GM19351 (cell line): ENCODE measurements around the gene NTM.

Experiments
- ATAC-seq: cut with Tn5 transposase; IDR thresholded peaks from one replicate; pipeline ENCODE4 v1.9.1; 2021; ENCODE audit warnings: mild to moderate bottlenecking, moderate library complexity; ENCODE audit not compliant: unreplicated experiment

The NTM gene

DNA sequence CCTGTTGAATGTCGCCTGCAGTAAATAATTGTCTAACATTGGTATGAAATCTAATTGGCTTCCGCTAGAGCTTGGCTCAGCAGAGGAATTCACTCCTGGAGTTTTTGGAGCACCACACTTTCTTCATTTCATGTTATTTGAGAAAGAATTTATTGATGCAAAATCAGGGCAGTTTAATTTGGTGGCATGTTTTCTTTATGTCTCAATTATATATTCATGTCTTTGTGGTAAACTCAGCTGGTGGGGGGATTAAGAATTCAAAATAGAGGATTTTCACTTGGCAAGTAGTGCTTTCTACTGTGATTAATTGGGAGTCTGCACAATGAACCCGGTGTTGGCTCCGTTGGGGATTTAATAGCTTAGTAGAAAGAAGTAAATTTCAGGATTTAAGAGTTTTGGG, 784.4 kb downstream of the NTM start:
- ATAC-seq = no peak

DNA sequence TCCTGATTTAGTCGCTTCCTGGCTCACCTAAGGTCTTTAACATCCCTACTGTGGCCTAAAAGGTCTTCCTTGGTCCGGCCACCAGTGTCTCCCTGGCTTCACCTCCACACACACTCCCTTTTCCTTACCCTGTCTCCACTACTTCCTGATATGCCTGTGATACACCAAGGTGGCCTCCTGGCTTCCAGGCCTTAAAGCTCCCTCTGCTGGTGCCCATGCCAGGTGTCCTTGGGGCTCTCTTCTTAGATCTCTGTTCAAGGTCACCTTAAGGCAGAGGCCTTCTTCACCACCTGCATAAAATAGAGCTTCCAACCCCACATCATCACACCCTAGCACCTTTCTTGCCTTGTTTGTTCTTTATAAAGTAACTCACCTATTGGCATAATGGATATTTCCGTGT, 787.7 kb downstream of the NTM start:
- ATAC-seq = no peak

DNA sequence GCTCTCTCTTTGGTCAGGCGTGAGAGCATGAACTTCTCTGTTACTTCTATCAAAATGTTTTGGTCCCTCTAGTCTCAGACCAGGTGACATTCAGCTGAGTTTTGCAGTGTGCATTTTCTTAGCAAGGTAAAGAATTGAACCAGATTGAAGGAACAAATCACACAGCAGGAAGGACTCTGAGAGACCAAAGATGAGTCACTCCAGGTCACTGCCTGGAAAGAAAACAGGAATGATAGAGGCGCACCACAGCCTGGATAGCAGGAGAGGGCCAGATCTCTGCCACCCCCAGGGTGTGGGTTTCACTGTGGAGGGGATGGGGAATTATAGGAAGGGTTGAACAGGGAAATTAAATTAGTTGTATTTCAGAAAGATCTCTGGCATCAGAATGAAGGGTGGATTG, 788.3 kb downstream of the NTM start:
- no peak for ATAC-seq

DNA sequence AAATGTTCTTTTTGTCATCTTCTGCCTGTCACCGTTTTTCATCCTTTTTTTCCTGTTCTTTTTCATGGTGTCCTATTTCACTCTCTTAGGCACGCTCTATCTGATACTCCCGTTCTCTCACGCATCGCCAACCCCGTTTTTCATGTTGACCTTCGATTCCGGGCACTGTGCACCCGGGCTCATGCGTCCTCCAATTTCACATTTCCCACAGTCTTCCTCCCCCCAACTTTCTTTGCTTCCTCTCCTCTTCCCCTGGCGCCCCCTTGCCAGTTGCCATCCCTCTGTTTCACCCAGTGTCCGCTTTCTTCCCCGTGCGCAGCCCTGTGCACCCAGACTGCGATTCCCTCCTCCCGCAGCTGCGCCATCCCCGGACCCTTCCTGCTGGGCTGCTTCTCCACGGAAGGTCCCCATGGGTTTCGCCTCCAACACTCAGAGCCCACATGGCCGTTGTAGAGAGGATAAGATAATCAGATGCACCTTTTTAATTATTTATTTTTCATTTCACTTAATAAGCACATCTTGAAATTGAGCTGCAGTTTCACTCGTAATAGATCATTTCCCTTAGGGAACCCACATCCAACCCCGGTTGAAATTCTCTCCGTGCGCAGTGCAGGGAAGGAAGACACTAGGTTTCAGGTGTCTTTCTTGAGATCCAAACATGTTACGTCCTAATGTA, 791.1 kb downstream of the NTM start:
- ATAC-seq = no peak

DNA sequence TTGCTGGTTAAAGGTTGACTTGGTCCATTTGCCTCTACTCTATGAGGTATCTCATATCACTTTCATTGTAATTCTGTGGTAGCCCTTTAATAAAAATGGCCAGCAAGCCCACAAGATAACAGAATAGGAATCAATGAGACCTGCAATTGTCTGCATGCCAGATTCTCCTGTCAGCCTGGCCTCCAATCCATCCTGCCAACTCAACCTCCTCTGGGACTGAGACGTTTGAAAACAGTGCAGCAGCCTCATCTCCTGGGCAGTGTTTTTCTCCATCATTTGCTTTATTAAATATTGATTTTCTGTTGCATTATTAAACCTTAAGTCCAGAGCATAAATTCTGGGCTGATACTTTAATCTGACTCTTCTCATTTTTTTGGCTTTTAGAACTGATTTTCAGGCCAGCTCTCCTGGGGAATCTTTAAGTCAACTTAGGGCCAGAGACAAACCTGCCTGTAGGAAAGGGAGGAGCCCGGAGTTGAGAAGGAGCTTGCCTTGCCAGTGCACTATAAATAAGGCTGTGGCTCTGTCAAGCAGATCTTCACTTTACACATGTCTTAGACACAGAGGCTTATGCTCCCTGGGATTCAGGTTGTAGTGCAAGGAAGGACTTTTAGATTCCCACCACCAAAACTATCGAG, 798.0 kb downstream of the NTM start:
- ATAC-seq = no peak

DNA sequence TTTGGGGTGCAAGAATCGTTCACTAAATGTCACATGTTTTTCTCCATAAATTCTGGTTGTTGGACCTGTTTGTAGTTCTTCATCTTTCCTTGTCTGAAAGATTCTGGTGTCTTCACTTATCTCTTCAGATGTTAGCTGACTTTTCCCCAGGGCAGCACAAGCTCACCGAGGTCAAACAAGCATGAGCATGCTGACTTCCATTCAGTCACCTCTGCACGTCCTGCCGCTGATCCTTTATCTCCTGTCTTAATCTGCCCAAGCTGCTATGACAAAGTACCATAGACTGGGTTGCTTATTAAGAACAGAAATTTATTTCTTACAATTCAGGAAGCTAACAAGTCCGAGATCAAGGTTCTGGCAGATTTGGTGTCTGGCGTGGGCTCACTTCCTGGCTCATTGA, 800.6 kb downstream of the NTM start:
- no peak for ATAC-seq

DNA sequence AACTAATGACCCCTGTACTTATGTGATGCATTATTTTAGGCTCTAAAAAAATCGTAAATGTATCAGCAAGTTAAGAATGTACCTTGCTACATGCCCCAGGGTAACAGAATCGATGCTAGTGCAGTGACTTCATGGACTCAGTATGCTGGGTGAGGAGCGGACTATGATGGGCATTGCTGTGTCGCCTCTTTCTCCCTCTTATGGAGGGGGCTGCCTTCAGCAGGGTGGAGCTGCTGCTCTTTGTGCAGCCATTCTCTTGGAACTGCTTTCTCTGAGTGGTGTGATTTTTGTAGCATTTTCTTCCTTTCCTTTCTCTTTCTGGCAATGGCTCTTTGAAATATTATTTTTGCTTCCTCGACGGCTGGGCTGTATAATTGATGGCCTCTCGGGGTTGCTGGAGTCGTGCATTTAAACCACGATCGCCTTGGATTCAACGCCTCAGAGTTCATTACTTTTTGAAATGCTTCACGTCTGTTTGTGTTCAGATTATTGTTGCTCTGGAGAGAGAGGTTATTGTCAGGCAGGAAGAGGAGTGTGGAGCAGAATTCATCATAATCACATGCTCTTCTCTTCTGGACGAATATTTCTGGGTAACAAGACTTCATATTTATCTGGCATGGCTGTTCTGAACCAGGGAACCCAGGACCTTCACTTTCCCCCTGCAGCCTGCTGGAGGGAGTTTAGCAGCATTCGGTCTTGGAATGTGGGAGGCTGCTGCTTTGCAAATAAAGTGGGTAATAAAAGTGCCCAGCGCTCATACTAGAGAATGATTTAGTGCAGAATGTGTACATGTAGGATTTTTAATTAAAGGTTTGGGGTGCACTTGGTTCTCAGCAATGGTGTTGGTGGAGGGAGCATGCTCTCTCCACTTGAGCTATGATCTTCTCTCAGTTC, 804.2 kb downstream of the NTM start:
- no peak for ATAC-seq

DNA sequence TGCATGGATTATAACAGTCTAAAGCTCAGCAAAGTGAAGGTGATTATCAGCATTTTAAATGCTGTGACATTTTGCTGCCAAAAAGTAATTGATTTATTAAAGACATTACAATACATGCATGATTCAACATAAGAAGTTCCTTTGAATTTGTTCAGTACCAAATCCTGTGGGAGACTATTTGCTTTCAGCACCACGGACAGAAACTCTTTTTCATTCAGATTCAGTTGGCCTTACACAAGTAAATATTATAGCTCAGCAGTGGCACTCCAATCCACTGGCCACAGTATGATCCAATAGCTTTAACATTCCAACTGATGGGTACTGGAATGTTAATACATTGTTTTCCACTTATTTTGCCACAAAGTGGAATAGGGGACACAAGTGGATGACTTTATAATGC, 806.7 kb downstream of the NTM start:
- ATAC-seq = no peak

DNA sequence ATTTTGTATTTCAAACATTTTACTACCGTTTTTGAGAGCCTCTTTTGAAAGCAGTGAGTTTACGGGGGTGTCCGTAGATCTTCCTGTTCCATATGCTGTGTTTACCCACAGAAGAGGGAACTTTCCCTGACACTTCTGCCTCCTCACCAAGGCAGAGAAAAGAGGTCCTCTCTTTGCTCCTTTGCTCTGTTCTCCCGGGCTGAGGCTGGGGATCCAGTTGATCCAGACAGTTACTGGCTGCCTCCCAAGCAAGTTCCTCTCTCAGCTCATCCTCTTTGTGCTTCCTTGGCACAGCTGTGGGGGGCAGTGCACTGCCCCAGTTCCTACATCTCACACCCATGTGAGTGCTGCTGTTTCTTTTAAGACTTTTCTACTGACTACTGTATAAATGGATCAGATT, 813.7 kb downstream of the NTM start:
- ATAC-seq = no peak

DNA sequence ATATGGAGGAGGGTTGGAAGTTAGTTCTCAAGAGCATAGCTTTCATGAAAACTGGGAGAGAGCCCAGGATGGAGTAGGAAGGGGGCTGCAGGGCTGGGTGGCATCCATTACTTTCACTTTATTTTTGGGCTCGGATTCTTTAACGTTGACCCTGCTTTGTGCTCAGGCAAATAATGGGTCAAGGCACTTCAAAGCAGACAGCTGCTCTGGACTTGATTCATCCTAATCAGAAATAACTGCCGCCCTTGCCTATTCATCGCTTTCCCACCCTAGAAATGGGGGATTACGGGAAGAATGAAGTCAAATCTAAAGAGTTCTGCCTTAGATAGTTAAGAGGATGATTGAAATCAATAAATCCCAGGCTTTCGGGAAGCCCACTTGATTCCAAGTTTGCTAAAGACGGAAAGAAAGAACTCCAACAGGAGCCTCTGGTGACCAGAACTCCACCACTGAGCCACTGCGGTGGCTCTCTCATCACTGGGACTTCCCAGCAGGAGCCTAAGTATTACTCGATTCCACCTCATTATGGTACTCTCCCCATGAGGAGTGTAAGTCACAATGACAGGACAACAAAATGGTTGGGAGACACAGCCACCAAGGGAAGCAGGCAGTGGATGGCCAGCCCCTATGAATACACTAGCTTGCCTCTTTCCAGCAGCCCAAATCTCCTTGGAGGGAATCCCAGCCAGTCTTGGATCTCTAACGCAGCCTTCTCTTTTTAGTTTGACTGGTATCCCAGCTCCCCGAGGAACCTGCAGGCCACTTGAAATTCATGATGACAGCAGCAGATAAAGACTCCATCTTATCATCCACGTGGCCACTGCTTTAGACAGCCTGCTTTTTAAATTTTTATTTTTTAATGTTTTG, 815.5 kb downstream of the NTM start:
- no peak for ATAC-seq

DNA sequence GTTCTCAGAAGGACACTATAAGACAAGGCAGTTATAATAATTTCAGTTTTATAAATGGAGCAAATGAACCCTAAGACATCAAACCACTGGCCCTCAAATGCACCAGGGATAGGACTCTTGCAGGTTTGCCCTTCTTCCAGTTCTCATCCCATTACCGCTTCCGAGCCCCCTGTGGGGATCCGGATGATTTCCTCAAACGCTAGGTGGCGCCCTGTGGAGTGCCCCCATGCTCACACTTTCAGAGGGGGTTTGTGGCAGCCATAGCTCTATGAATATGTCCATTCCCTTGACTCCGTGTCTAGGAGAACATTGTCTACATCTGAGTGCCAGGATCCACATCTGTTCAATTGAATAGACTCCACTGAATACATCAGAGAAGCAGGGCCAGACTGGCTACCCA, 816.3 kb downstream of the NTM start:
- no peak for ATAC-seq

DNA sequence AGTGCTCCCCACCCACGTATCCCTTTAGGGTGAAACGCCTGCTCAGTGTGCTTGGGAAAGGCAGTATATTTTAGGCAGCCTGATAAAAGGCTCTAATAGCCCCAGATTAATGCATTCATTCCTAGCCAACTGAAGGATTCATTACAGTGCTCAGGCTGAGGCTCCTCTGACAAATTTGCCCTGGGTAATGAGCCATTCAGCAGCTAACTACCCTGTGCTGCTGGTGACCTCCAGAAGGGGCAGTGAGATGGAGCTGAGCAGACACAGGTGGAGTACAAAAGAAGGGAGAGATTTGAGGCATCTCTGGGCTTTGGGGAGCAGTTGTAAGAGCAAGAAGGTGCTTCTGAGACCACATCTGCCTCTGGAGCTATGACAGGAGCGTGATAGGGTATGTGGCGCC, 817.0 kb downstream of the NTM start:
- ATAC-seq = no peak

DNA sequence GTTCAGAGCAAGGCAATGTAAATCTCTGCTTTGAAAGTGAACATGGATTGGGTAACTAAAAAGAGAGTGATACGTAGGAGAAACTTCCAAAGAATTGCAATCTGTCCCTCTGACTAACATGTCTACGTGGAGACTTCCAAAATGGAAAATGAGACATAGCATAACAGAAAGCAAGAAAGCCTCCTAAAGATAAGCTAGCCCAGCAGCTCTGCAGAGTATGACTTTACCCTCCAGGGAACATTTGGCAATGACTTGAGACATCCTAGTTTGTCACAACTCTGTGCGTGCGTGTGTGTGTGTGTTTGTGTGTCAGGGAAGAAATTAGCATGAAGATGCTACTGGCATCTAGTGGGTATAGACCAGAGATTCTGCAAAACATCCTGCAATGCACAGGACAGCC, 817.4 kb downstream of the NTM start:
- no peak for ATAC-seq

DNA sequence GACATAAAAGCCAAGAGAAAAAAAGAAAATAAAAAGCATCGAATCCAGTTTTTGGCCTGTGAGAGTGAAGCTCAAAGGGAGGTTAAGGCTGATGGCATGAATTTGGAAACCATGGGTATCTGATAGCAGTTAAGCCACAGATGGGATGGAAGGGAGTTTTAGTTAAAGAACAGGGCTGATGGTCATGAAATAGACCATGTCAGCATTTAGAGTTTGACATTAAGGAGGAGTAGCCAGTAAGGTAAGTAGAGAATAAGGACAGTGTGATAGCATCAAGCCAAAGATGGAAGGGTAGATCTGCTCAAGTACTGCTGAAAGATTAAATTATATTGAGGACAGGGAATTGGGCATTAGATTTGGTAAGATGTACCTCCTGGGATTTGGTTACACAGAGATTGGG, 826.5 kb downstream of the NTM start:
- ATAC-seq = no peak

DNA sequence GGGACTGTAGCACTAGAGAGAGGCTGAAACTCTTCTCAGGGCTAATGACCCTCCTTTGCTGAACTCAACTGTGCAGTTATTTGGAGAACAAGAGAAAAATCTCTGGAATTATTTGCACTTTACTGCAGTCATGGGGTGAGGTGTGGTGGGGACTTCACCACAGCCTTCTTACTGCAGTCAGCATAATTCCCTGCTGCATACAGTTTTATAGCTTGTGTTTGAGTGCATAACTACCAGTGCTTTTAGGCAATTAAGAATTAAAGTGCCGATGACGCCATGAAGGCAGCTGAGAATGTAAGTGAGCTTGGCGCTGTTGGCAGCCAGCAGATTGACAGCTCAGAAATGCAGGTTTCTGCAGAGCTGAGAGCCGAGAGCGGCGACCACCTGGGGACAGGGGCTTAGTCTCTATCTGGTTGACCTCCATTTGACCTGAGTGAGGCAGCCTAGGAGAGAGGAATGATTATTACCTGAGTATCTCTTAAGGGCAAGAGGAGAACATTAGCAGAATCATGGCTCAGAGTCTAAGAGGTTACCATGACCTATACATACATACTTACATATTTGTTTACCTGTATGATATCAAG, 830.0 kb downstream of the NTM start:
- no peak for ATAC-seq

DNA sequence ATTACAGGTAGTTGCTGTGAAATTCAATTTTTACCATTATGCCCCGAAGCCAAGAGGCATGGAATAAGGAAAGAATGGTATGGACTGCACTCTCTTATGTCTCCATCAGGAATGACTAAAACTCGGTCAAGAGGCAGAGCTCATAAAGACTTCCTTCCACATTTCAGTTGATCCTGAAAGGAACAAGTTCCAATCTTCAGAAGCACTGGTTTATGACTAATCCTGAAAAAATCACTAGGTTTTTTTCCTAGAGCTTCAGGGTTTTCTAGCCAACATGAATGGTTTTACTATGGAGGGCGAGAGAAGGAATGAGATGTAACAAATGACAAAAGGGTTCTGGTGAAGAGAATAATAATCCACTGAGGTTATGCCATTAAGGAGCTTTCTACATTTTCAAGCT, 832.2 kb downstream of the NTM start:
- ATAC-seq = no peak

DNA sequence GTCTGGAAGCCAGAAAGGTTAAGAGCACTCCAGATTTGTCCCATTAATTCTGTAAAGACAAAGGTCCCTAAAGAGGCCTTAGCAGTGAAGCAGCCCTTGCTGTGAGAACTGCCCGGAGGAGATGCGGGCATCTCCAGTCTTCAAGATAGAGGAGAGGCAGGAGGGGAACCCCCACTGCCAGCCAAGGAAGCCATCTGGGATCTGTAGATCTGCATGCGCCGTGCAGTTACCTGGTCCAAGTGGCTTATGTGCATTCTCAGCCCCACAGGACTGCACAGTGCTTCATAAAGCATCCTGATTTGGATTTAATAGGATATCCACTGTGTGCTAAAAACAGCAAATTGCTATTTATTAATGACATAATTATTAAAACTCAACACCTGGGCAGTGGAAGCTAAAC, 834.6 kb downstream of the NTM start:
- ATAC-seq = no peak

DNA sequence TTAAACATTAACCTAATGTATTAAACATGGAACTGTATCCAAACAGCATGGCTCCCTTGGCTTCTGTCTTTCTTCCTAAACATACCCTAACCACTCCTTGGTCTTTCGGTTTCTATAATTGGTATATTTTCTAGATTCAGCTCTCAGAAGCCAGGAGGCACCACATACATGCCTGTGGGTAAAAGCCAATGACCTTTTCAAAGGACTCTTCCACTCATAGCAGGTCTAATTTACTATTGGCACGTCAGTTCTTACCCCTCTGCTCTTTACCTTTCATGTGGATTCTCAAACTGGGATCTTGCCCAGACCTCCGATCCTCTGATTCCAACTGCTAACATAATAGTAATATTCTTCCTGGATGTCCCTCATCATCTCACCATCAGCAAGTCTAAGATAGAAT, 835.1 kb downstream of the NTM start:
- no peak for ATAC-seq

DNA sequence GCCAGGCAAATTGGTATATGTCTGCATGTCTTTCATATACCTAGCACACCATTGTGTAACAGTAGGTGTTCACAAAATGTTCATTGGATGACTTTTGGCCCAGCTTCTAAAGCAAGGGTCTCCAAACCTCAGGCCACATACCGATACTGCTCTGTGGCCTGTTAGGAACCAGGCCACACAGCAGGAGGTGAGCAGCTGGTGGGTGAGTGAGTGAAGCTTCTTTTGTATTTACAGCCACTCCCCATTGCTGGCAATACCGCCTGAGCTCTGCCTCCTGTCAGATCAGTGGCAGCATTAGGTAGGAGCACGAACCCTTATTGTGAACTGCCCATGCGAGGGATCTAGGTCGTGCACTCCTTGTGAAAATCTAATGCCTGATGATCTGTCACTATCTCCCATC, 836.6 kb downstream of the NTM start:
- no peak for ATAC-seq

DNA sequence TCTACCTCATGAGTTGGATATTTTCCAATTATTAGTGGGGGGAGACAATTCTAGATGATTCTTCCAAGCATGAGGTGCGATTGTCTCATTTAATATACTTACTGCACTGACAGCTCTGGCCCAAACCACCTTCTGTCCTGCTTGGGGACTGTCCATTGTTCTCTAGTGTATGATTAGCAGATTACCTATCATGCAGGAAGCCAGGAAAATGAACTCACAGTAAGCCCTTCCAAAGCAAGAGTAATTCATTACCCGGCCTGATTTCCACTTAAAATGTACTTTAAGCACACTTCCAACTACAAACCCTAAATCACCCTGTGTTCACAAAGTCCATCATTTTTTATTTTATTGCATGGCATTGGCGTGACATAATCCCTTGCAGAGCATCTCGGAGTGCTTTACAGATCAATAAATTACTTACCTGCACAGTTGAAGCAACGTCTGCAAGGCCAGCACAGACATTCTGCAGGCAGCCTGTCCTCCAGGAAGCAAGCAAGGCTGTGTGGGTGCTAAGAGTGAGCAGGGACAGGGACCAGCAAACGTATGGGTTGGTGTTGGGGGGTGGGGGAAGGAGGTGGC, 838.2 kb downstream of the NTM start:
- no peak for ATAC-seq
